ENCODE data around the gene NFE2L1.
"Not testable (repeated sequence)": the region's sequence is repeated elsewhere in the genome, so short reads cannot be mapped to it uniquely, and the experiment has no call there.

Gene NFE2L1

GRCh38 chr17:48047741-48048383, at the start of gene NFE2L1:
TSS of gene NFE2L1 (plus strand) at chr17:48048359. CDS start at chr17:48051119, 2,760 bp downstream.
- DNase-seq (ENCODE audit: extremely low read depth in 1 of 2, low read depth in 1 of 2) = peak; percentile 93 to 94

GRCh38 chr17:47999582-47999981, 48.6 kb upstream of the NFE2L1 start:
- DNase-seq (ENCODE audit: extremely low read depth in 1 of 2, low read depth in 1 of 2) = no peak

GRCh38 chr17:48001197-48001596, 47.0 kb upstream of the NFE2L1 start:
- DNase-seq (ENCODE audit: extremely low read depth in 1 of 2, low read depth in 1 of 2) = no peak

GRCh38 chr17:48001657-48002056, 46.5 kb upstream of the NFE2L1 start:
- DNase-seq (ENCODE audit: extremely low read depth in 1 of 2, low read depth in 1 of 2) = not testable (repeated sequence)

GRCh38 chr17:48002266-48002915, 45.8 kb upstream of the NFE2L1 start:
- DNase-seq (ENCODE audit: extremely low read depth in 1 of 2, low read depth in 1 of 2) = no peak

GRCh38 chr17:48002916-48003416, 45.2 kb upstream of the NFE2L1 start:
- no peak for DNase-seq (ENCODE audit: extremely low read depth in 1 of 2, low read depth in 1 of 2)

- no peak for DNase-seq (ENCODE audit: extremely low read depth in 1 of 2, low read depth in 1 of 2)
Measured at GRCh38 chr17:48003417-48004151, 44.6 kb upstream of the NFE2L1 start.

GRCh38 chr17:48004983-48005382, 43.2 kb upstream of the NFE2L1 start:
- no peak for DNase-seq (ENCODE audit: extremely low read depth in 1 of 2, low read depth in 1 of 2)

- no peak for DNase-seq (ENCODE audit: extremely low read depth in 1 of 2, low read depth in 1 of 2)
Measured at GRCh38 chr17:48006936-48007709, 41.0 kb upstream of the NFE2L1 start.

GRCh38 chr17:48010193-48010592, 38.0 kb upstream of the NFE2L1 start:
- no peak for DNase-seq (ENCODE audit: extremely low read depth in 1 of 2, low read depth in 1 of 2)

GRCh38 chr17:48011405-48012150, 36.6 kb upstream of the NFE2L1 start:
- DNase-seq (ENCODE audit: extremely low read depth in 1 of 2, low read depth in 1 of 2) = no peak

GRCh38 chr17:48012151-48012520, 36.0 kb upstream of the NFE2L1 start:
- DNase-seq (ENCODE audit: extremely low read depth in 1 of 2, low read depth in 1 of 2) = peak in 1 of 2 donors; percentile 48

GRCh38 chr17:48012654-48013053, 35.5 kb upstream of the NFE2L1 start:
- DNase-seq (ENCODE audit: extremely low read depth in 1 of 2, low read depth in 1 of 2) = no peak

GRCh38 chr17:48013876-48014594, 34.1 kb upstream of the NFE2L1 start:
- DNase-seq (ENCODE audit: extremely low read depth in 1 of 2, low read depth in 1 of 2) = no peak

- no peak for DNase-seq (ENCODE audit: extremely low read depth in 1 of 2, low read depth in 1 of 2)
Measured at GRCh38 chr17:48014595-48015111, 33.5 kb upstream of the NFE2L1 start.

GRCh38 chr17:48016112-48016511, 32.0 kb upstream of the NFE2L1 start:
- DNase-seq (ENCODE audit: extremely low read depth in 1 of 2, low read depth in 1 of 2) = no peak

GRCh38 chr17:48017817-48018158, 30.4 kb upstream of the NFE2L1 start:
- not testable (repeated sequence) for DNase-seq (ENCODE audit: extremely low read depth in 1 of 2, low read depth in 1 of 2)

- no peak for DNase-seq (ENCODE audit: extremely low read depth in 1 of 2, low read depth in 1 of 2)
Measured at GRCh38 chr17:48021934-48022333, 26.2 kb upstream of the NFE2L1 start.

GRCh38 chr17:48022901-48023300, 25.3 kb upstream of the NFE2L1 start:
- DNase-seq (ENCODE audit: extremely low read depth in 1 of 2, low read depth in 1 of 2) = no peak
